ENCODE measurements around the gene KIF14.
"Not testable (repeated sequence)": the region's sequence is repeated elsewhere in the genome, so short reads cannot be mapped to it uniquely, and the experiment has no call there.

The KIF14 gene

GRCh38 chr1:200634261-200635122 is 13.9 kb upstream of the KIF14 start:
- DNase-seq (ENCODE audit: low read depth in 2 of 2), result no peak

- no peak for DNase-seq (ENCODE audit: low read depth in 2 of 2)
These were observed 10.8 kb upstream of the KIF14 start for GRCh38 chr1:200631375-200631774.

GRCh38 chr1:200630515-200630899 is 10.0 kb upstream of the KIF14 start:
- not testable (repeated sequence) for DNase-seq (ENCODE audit: low read depth in 2 of 2)

GRCh38 chr1:200629876-200630514 is 9.4 kb upstream of the KIF14 start:
- DNase-seq (ENCODE audit: low read depth in 2 of 2), result no peak

- peak; percentile 13 to 45 for DNase-seq (ENCODE audit: low read depth in 2 of 2)
These were observed 7.8 kb upstream of the KIF14 start for GRCh38 chr1:200628223-200628881.

GRCh38 chr1:200627575-200628222 is 7.1 kb upstream of the KIF14 start:
- DNase-seq (ENCODE audit: low read depth in 2 of 2), result no peak

- DNase-seq (ENCODE audit: low read depth in 2 of 2), result no peak
These were observed 6.4 kb upstream of the KIF14 start for GRCh38 chr1:200626853-200627534.

GRCh38 chr1:200625381-200625824 is 4.9 kb upstream of the KIF14 start:
- DNase-seq (ENCODE audit: low read depth in 2 of 2), result no peak

- no peak for DNase-seq (ENCODE audit: low read depth in 2 of 2)
These were observed 4.3 kb upstream of the KIF14 start for GRCh38 chr1:200624679-200625335.

- no peak for DNase-seq (ENCODE audit: low read depth in 2 of 2)
These were observed 668 bp downstream of the KIF14 start for GRCh38 chr1:200619894-200620272.

GRCh38 chr1:200610846-200611245 is 9.7 kb downstream of the KIF14 start:
- DNase-seq (ENCODE audit: low read depth in 2 of 2), result no peak

GRCh38 chr1:200602632-200603031 is 17.9 kb downstream of the KIF14 start:
- DNase-seq (ENCODE audit: low read depth in 2 of 2), result no peak

GRCh38 chr1:200590001-200590400 is 30.6 kb downstream of the KIF14 start:
- DNase-seq (ENCODE audit: low read depth in 2 of 2), result no peak

- no peak for DNase-seq (ENCODE audit: low read depth in 2 of 2)
These were observed 31.9 kb downstream of the KIF14 start for GRCh38 chr1:200588698-200589097.

- no peak for DNase-seq (ENCODE audit: low read depth in 2 of 2)
These were observed 56.2 kb downstream of the KIF14 start for GRCh38 chr1:200564319-200564718.

- no peak for DNase-seq (ENCODE audit: low read depth in 2 of 2)
These were observed 58.7 kb downstream of the KIF14 start for GRCh38 chr1:200561856-200562214.

GRCh38 chr1:200558866-200559459 is 61.6 kb downstream of the KIF14 start:
- no peak for DNase-seq (ENCODE audit: low read depth in 2 of 2)

GRCh38 chr1:200556002-200556401 is 64.5 kb downstream of the KIF14 start:
- no peak for DNase-seq (ENCODE audit: low read depth in 2 of 2)

- not testable (repeated sequence) for DNase-seq (ENCODE audit: low read depth in 2 of 2)
These were observed 67.8 kb downstream of the KIF14 start for GRCh38 chr1:200552737-200553136.

- no peak for DNase-seq (ENCODE audit: low read depth in 2 of 2)
These were observed 70.2 kb downstream of the KIF14 start for GRCh38 chr1:200550367-200550766.

GRCh38 chr1:200547386-200547785 is 73.2 kb downstream of the KIF14 start:
- DNase-seq (ENCODE audit: low read depth in 2 of 2), result no peak

Data from stimulated activated CD8-positive, alpha-beta memory T cell treated with anti-CD3 and anti-CD28 coated beads, Interleukin-15, amount 100 ng/mL, for 4 hours (primary cell).